Stimulated activated naive CD4-positive, alpha-beta T cell treated with Interleukin-2 at 50 U/mL for 16 hours (primary cell): Measurements from ENCODE around the gene TBR1.

Source experiments
- DNase-seq: peaks from one replicate; lab custom pipeline; 2025; lab: John Stamatoyannopoulos, UW

TBR1 gene

GRCh38 chr2:161415987-161416707, at the start of gene TBR1:
TSS of gene TBR1 (plus strand) at chr2:161416297. CDS start at chr2:161416411, 114 bp downstream.
- DNase-seq: no peak

DNA sequence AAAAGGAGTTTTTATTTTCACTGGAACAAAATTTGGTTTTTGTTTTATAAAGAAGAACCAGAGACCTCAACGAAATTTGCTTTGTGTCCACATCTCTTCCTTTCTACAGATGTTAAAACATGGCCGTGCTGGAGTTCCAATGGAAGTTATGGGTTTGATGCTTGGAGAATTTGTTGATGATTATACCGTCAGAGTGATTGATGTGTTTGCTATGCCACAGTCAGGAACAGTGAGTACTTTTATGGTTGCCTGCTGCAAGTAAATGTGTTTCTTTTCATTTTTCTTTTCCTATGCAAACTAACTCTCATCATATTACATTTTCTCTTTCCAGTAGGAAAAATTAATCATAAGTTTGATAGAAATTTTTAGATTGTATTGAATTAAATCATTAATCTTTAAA, 48.4 kb upstream of the TBR1 start:
- DNase-seq: no peak

- DNase-seq: no peak
Measured at GRCh38 chr2:161369311-161369710, 46.8 kb upstream of the TBR1 start.

DNA sequence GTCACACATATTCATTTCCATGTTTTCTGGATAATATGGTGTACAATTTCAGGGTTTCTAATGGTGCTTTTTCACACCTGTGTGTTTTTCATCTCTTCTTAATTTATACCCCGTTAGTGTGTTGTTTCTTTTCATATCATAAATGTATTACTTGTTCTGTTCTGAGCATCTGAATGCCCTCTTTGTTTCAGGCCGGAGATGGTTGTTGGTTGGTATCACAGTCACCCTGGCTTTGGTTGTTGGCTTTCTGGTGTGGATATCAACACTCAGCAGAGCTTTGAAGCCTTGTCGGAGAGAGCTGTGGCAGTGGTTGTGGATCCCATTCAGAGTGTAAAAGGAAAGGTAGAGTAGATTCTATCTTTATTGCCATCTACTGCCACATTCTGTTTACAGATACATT, 45.1 kb upstream of the TBR1 start:
- DNase-seq: no peak

- DNase-seq: no peak
Measured at GRCh38 chr2:161371869-161372268, 44.2 kb upstream of the TBR1 start.

GRCh38 chr2:161373942-161374341, 42.2 kb upstream of the TBR1 start:
- no peak for DNase-seq

- DNase-seq: no peak
Measured at GRCh38 chr2:161374446-161374845, 41.7 kb upstream of the TBR1 start.

- no peak for DNase-seq
Measured at GRCh38 chr2:161379740-161380139, 36.4 kb upstream of the TBR1 start.

DNA sequence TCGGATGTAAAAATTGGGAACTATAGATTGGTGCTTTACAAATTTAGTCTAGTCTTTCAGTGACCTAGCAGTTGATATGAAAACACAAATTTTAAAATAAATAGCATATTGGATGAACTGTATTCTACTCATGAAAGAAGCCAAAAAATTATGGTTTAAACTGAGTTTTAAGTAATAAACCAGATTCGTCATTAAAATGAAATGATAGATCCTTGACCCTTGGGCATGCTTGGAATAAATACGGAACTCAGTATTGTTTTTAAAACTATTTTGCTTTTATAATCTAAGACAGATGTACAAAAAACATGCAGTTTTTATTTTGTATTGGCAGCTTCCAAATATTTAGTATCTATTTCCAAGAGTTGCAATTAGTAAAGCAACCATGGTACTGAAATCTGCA, 34.6 kb upstream of the TBR1 start:
- DNase-seq: no peak

DNA sequence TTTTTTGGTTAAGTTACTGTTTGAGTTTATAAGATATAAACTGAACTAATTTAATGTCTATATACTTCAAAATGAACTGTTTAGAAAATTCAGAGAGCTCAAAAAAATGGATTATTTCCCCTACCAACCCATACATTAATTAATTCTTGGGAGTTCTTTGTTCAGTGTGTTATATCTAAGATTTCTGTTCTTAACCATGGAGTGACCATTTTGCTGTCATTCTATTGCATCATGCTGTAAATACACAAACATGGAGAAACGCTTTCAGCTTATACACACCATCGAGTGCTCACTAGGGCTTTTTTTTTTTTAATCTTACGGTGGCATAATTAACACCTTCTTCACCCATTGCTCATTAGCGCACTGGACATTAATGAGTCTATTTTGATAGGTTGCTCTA, 33.4 kb upstream of the TBR1 start:
- no peak for DNase-seq

GRCh38 chr2:161384864-161385263, 31.2 kb upstream of the TBR1 start:
- no peak for DNase-seq

GRCh38 chr2:161386228-161386824, 29.8 kb upstream of the TBR1 start:
- DNase-seq: no peak

DNA sequence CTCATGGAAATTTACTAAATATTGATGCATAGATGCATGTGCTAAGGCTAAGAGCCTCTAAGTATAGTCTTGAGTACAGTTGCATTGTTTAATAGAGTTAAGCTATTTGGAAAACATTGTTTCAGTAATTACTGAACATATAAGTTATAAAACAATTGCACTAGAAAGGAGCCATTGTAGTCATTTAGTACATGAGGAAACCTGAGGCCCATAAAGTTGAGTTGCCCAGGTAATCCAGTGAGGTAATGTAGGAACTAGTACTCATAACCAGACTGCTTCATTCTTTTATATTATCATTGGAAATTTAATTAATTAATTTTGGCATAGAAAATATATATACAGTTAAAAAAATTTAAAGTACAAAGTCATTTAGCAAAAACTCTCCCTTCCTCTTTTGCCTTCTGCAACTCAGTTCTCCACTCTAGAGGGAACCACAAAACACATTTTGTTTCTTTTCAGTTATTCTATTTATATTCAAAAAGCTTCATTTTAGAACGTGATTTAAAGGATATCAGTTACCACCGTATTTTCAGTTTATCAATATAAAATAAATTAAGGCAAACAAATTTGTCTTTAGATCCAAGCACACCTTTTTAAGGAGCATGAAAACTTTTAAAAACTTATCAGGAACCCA, 27.8 kb upstream of the TBR1 start:
- no peak for DNase-seq

- DNase-seq: no peak
Measured at GRCh38 chr2:161391737-161392506, 24.2 kb upstream of the TBR1 start.

DNA sequence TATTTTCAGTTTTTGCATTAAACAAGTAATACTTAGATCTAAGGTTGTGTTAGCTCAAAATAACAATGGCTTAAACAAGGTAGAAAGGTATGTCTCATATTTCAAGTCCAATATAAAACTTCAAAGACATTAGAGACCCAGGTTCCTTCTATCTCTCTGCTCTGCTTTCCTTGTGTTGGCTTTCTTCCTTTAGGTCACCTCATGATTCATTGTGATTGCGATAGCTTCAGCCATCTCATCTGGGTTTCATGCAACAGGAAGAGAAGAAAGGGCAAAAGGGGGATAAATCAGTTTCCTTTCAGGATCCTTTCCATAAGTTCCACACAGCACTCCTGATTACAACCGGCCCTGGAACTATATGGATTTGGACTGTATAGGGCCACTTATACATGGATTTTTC, 16.0 kb upstream of the TBR1 start:
- DNase-seq: no peak

GRCh38 chr2:161402297-161402696, 13.8 kb upstream of the TBR1 start:
- DNase-seq: no peak

DNA sequence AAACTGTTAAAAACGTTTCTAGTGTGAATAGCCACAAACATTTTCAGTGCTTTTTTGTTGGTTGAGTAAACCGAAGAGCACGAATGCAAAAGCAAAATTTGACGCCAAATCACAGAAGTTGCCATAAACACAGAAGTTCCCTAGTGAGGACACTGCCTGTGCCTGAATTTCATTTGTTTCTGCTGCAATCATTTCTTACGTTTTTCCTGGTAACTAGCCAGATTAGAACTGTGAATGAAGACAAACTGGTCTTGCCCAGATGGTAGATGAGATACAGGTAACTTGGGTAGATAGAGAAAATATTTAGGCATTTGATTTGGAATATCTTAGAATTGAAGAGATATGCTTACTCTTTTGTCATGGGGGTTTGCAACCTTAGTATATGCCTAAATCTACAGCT, 9.8 kb upstream of the TBR1 start:
- no peak for DNase-seq

- no peak for DNase-seq
Measured at GRCh38 chr2:161407597-161407996, 8.5 kb upstream of the TBR1 start.

DNA sequence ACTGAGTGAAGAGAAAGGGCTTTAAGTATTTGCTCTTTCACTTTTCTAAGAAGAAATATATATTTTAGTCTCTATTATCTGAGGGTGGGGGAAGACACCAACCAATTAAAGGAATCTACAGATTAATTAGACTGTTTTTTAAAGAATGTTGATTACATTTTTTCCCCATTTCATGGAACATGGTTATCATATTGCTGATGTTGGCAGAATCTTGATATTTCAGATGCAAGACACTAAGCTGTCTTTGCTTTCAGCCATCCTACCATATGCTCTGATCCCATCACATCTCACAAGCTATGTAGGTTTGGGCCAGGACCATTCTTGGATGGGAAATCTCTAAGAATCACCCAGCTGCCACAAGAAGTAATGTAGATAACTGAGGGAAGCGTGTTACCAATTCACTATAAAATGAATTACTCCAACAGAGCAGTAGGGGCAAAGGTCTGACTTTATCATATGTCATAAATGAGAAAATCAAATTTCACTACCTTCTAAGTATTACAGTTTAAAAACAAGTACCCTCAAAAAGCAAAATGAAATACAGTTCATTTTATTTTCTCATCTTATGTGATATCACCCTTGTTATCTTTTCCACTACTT, 6.7 kb upstream of the TBR1 start:
- no peak for DNase-seq

GRCh38 chr2:161412346-161412745, 3.8 kb upstream of the TBR1 start:
- no peak for DNase-seq

- no peak for DNase-seq
Measured at GRCh38 chr2:161414042-161415033, 1.8 kb upstream of the TBR1 start.
